ENCODE results near the gene ATL1. TPM values are rescaled to one million over a fixed set of nuclear protein-coding genes. Genes with fewer than 3 reads are reported as not detected.

The ATL1 gene
- total RNA-seq: 7.2 TPM

- peak; percentile 87 for DNase-seq
Measured at GRCh38 chr14:50559990-50560930, at the start of gene ATL1. ATL1 (plus strand) TSS chr14:50560145; CDS start chr14:50560266, 121 bp downstream.

- DNase-seq: no peak
Measured at GRCh38 chr14:50510157-50510556, 49.8 kb upstream of the ATL1 start.

DNA sequence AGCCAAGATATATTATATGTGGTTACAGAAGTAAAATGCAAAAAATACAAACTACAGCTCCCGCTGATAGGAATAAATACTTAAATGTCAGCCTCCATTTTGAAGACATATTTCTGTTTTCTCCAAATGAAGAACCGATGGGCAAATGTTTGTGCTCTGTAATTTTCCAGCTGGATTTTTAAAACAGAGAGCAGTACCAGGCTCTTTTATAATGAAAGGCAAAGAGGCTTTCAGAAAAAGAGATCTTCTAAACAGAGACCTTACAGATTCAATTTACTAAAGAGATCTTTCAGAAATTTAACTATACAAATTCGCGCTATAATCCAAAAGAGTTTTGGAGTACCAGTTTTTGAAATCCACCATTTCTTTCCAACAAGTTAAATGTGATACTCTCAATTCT lies 47.5 kb upstream of the ATL1 start:
- DNase-seq: no peak

DNA sequence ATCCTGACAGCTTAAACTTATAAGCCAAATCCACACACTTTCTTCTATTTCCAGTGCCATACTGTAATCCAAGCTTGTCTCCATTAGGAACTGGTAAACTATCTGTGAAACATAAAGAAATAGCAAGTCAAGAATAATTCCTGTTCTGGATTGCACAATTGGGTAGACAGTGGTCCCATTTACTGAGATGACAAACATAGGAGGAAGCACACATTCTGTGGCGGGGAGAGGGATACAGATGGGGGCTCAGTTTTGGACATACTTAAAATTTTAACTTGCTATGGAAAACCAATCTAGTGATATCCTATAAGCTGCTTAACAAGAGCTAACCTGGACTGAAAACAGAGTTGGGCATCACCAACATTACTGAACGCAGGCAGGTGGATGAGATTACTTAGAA lies 43.9 kb upstream of the ATL1 start:
- DNase-seq: no peak

GRCh38 chr14:50520947-50521815 lies 38.8 kb upstream of the ATL1 start:
- no peak for DNase-seq

GRCh38 chr14:50521912-50522341 lies 38.0 kb upstream of the ATL1 start:
- no peak for DNase-seq

GRCh38 chr14:50523271-50524041 lies 36.5 kb upstream of the ATL1 start:
- DNase-seq: no peak

DNA sequence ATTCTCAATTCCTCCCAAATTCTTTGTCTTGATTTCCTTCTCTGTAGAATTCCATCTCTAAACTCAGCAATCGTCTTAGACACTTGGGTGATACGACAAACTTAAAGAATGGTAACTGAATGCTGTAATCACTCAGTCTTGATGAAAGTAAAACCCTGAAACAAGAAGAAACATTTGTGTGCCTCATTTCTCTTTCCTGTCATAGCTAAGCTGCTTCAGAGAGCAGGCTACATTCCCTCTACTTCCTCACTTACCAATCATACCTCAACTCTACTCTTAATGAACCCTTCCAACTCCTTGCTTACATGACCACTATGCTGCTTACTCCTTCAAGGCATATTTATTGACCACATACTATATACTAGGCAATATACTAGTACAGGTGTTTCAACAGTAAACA lies 35.9 kb upstream of the ATL1 start:
- no peak for DNase-seq

DNA sequence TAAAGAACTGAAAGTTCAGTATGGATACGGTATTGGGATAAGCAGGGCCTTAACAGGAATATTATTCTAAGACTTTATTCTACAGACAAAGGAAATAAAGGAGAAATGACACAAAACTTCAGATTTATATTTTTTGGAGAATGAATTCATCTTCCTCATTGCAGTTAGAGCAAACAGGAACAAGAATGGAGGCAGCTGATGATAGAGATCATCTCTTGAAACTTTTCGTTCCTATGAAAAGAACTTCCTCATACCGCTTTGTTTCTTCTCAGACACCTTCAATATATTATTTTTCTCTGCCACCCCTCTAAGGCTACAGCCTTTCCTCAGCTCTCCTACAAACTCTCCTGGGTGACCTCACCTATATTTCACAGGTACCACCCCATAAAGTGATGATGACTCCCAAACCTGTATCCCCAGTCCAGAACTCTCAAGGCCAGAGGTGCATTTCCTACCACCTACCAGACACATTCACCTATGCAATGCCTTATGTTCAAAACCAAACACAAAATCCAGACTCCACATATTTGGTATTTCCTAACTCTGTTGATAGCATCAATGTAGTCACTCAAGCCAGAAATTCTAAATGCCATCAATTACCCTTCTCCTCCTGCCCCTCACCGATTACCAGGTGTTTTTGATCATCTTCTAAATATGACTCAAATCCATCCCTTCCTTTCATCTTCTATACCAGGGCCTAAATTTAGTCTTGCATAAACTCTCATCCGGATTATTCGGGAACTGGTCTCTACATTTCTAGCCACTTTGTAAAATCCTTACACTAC lies 35.0 kb upstream of the ATL1 start:
- no peak for DNase-seq

GRCh38 chr14:50528000-50528399 lies 31.9 kb upstream of the ATL1 start:
- no peak for DNase-seq

DNA sequence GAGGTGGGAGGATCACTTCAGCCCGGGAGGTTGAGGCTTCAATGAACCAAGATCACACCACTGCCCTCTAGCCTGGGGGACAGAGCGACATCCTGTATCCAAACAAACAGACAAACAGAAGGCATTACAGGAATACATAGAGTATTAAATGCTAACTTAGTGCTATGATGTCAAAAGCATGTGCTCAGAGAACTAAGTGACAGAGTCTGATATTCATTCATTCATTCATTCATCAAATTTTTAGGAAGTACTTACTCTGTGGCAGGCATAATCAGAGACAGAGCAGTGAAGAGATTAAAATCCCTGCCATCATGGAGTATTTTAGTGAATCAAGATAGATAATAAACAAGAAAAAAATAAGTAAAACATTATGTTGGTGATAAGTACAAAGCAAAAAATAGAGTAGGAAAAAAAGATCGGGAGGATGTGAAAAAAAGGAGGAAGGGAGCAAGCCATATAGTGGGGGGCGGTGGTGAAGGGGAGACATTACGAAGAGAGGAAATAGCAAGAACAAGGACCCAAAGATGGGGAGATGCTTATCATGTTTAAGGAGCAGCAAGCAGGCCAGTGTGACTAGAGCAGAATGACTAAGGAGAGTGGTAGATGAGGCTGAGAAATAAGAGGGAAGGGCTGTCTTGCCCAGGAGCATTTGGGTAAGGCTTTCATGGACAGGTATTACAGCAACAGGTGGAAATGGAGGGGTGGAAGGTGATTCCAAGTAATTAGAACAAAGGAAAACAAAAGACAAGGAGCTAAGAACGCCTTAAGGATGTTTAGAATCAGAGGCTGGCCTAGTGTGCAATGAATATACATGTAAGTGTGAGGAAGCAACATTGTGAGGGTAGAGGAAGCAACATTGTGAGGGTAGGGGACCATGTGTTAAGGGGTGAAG lies 30.4 kb upstream of the ATL1 start:
- DNase-seq: no peak

DNA sequence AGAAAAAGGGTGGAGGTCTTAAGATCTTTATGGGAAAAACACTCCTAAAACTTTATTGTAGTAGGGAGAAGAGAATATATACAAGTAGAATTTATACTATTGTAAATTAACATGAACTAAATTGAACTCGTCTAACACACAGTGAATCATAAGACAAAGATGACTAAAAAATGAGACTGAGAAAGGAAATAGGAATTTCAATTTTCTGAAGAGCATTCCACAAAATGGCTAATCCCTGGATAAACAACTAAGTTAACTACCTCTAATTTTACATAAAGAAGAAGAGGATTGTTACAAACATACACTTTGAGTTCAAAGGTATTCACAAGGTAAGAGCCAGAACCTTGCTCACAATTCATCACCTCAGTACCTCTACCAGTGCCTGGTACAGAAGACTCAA lies 29.6 kb upstream of the ATL1 start:
- no peak for DNase-seq

- no peak for DNase-seq
Measured at GRCh38 chr14:50530794-50531365, 29.1 kb upstream of the ATL1 start.

DNA sequence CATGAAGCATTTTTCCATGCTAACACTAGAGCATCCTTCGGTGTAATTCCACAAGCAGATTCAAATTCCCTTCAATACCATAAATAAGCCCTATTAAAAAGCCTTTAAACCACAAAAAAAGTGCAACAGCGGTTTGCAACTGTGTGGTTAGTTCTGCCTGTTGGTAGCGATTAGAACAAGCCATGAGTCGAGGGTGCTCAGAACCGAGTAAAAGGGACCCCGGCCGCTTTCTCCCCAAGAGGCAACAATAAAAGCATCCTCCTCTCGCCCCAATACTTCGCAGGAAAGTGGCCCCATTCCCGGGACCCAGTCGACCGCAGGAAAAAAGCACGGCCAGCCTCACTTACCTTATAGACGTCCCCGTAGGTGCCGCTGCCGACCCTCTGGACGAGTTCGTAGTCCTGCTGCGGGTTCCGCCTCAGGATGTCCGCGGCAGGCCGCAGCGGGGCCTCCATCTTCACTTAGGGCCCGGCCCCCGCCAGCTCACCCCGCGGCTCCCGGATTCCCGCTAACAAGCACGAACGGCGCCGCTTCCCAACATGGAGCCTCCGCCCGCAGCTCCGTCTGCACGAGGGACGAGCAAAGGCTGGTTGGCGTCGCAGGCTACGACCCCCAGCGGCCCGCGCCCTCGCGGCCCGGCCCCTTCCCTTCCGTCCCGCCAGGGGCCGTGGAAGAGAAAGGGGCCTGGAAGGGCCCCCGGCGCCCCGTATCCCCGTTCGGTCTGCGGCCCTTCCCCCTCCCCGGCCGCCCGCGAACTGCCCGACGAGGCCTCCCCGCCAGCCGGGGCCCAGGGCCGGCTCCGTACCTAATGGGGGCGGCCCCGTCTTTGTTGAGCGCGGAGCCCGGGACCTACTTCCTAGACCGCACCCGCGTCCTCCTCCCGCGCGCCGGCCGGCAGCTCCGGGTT lies 28.1 kb upstream of the ATL1 start:
- peak; percentile 72 for DNase-seq

GRCh38 chr14:50532502-50533240 lies 27.3 kb upstream of the ATL1 start, which contains the start of gene MAP4K5:
MAP4K5 (minus strand) TSS chr14:50532569; CDS start chr14:50532049, 520 bp downstream.
- DNase-seq: peak; percentile 96

DNA sequence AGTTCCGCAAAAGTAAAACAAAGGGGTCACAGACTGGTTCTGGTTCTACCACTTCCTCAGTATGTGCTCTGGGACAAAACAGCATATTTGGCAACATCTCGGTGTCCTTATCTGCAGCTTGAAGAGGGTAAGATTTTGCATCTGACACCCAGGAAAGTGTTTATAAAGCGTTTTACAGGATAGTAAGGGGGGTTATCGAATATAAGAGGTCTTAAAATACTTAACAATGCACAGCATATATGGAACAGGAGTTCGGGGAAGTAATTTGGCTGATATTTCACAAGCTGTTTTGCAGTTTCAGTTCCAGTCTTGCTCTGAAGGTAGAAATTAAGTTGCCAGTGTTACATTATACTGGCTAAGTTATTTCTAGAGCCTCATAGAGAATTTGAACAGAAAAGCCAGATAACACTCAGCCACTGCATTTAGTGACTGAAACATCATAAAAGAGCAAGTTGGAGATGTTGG lies 26.7 kb upstream of the ATL1 start:
- no peak for DNase-seq

- peak; percentile 58 for DNase-seq
Measured at GRCh38 chr14:50533806-50534205, 26.1 kb upstream of the ATL1 start.

- no peak for DNase-seq
Measured at GRCh38 chr14:50534416-50534815, 25.5 kb upstream of the ATL1 start.
